Gastrocnemius medialis (tissue), 4 donors: ENCODE data around the gene BCAS4. TPM values are rescaled to one million over a fixed set of nuclear protein-coding genes. Genes with fewer than 3 reads are reported as not detected.

Experiments
- ATAC-seq, 2 donors: fragments of 150-250 bp; one replicate each; pipeline ENCODE4 v1.9.1; 2016
- DNase-seq, 2 donors: peaks; one replicate each; pipeline ENCODE4 v3.0.0-alpha.2; 2019
- H3K27ac ChIP-seq, 4 donors: fragments of 200-600 bp; sonication (generic); 1 replicate in 1 of 4; 2 replicates in 3 of 4; pipeline ENCODE4 v1.5.1; 2016 to 2018; ENCODE audit warnings: mild to moderate bottlenecking in 2 of 4, moderate library complexity in 1 of 4
- H3K27me3 ChIP-seq, 3 donors: fragments of 200-600 bp; sonication (generic) in 2 of 3; 1 replicate in 1 of 3; 2 replicates in 2 of 3; pipeline versions ENCODE4 v1.5.1 to v1.6.0; 2016 to 2019; ENCODE audit warnings: mild to moderate bottlenecking in 1 of 3, moderate library complexity in 1 of 3
- H3K36me3 ChIP-seq, 2 donors: fragments of 200-600 bp; sonication (generic) in 1 of 2; one replicate each; pipeline ENCODE4 v1.5.1; 2017 to 2018
- H3K4me1 ChIP-seq, 2 donors: fragments of 200-600 bp; sonication (generic) in 1 of 2; one replicate each; pipeline ENCODE4 v1.5.1; 2016 to 2017; ENCODE audit warnings: mild to moderate bottlenecking in 2 of 2
- H3K4me3 ChIP-seq, 4 donors: fragments of 200-600 bp; sonication (generic) in 3 of 4; 1 replicate in 1 of 4; 2 replicates in 3 of 4; pipeline ENCODE4 v1.5.1; 2016 to 2019; ENCODE audit warnings: mild to moderate bottlenecking in 2 of 4
- H3K9me3 ChIP-seq, 3 donors: fragments of 200-600 bp; sonication (generic) in 2 of 3; 1 replicate in 1 of 3; 2 replicates in 2 of 3; pipeline ENCODE4 v1.5.1; 2016 to 2019
- CTCF ChIP-seq, 5 experiments: fragments of 450-650 bp in 3 of 5; fragments of 200-600 bp in 2 of 5; sonication (generic) in 2 of 5; IDR thresholded peaks in 4 of 5; conservative IDR thresholded peaks in 1 of 5; 1 replicate in 4 of 5; 2 replicates in 1 of 5; pipeline ENCODE4 v1.5.1; 2016 to 2019; ENCODE audit warnings: antibody characterized with exemption in 5 of 5, mild to moderate bottlenecking in 3 of 5, moderate library complexity in 3 of 5
- POLR2A ChIP-seq, 2 donors: fragments of 450-650 bp; IDR thresholded peaks; one replicate each; pipeline ENCODE4 v1.6.1; 2017; ENCODE audit warnings: antibody characterized with exemption in 2 of 2, mild to moderate bottlenecking in 2 of 2, moderate library complexity in 2 of 2
- in situ Hi-C, 4 donors: fragments of 200-750 bp; cut with MboI; loops; one replicate each; pipeline versions ENCODE4 v1.15.0 to v1.8.0; 2017; ENCODE audit warnings: low sequenced_read_pairs in 4 of 4
- intact Hi-C: fragments of 100-400 bp; cut with DNase I; formaldehyde crosslinking; loops from one replicate; pipeline ENCODE4 v1.15.1; 2023; ENCODE audit warnings: low total_unique reads
- total RNA-seq, 4 donors: library from RNA; depleted of rRNA; stranded (reverse); fragments of >200 nt; gene quantifications; one replicate each; pipeline versions ENCODE4 v1.1.0 to v1.2.3, GENCODE V29; 2016

Gene BCAS4
- total RNA-seq, 4 donors from 2014 or later, result 0.16 to 2.2 (median 0.51) TPM; not detected in 1

GRCh38 chr20:50802289-50802688, 7.4 kb downstream of the BCAS4 start:
- in situ Hi-C loops, result no loop called here
- ATAC-seq, result no peak
- no peak for TF ChIP-seq CTCF (IDR thresholded peaks at IDR 0.05 in 4 of 5, conservative IDR thresholded peaks at IDR 0.05 in 1 of 5)
- no peak for TF ChIP-seq POLR2A (IDR thresholded peaks at IDR 0.05)
- Histone ChIP-seq H3K9me3 (no peaks in the 10 kb centered on the region), H3K36me3 (no peaks in the 10 kb centered on the region), H3K27me3 (no peaks in the 10 kb centered on the region), H3K4me1 (no peaks in the 10 kb centered on the region), H3K4me3 (no peak overlapping the region), H3K27ac (no peak overlapping the region)
- intact Hi-C loops, result no loop called here
- DNase-seq, result no peak

GRCh38 chr20:50804437-50805348, 9.8 kb downstream of the BCAS4 start:
- Histone ChIP-seq H3K36me3 (no peaks in the 10 kb centered on the region), H3K4me1 (no peaks in the 10 kb centered on the region), H3K27me3 (no peaks in the 10 kb centered on the region), H3K9me3 (no peaks in the 10 kb centered on the region), H3K27ac (no peak overlapping the region), H3K4me3 (no peak overlapping the region)
- DNase-seq (no peak), ATAC-seq (no peak)
- no peak for TF ChIP-seq POLR2A (IDR thresholded peaks at IDR 0.05)
- no peak for TF ChIP-seq CTCF (IDR thresholded peaks at IDR 0.05 in 4 of 5, conservative IDR thresholded peaks at IDR 0.05 in 1 of 5)
- in situ Hi-C loops, result no loop called here
- intact Hi-C loops, result no loop called here

- no peak for TF ChIP-seq CTCF (IDR thresholded peaks at IDR 0.05 in 4 of 5, conservative IDR thresholded peaks at IDR 0.05 in 1 of 5)
- TF ChIP-seq POLR2A (IDR thresholded peaks at IDR 0.05), result no peak
- H3K9me3 ChIP-seq, result no peaks in the 10 kb centered on the region
- intact Hi-C loops, result no loop called here
- no peaks in the 10 kb centered on the region for H3K36me3 ChIP-seq
- ATAC-seq (no peak), DNase-seq (no peak)
- H3K27ac ChIP-seq, result no peak overlapping the region
- no peaks in the 10 kb centered on the region for H3K4me1 ChIP-seq
- in situ Hi-C loops, result no loop called here
- H3K27me3 ChIP-seq, result no peaks in the 10 kb centered on the region
- H3K4me3 ChIP-seq, result no peak overlapping the region
Measured at GRCh38 chr20:50805349-50805684, 10.5 kb downstream of the BCAS4 start.

GRCh38 chr20:50806126-50806768, 11.4 kb downstream of the BCAS4 start:
- no peak for DNase-seq
- Histone ChIP-seq H3K27ac (no peak overlapping the region), H3K36me3 (no peaks in the 10 kb centered on the region), H3K4me1 (no peaks in the 10 kb centered on the region), H3K27me3 (no peaks in the 10 kb centered on the region), H3K9me3 (no peaks in the 10 kb centered on the region), H3K4me3 (no peak overlapping the region)
- no peak for TF ChIP-seq CTCF (IDR thresholded peaks at IDR 0.05 in 4 of 5, conservative IDR thresholded peaks at IDR 0.05 in 1 of 5)
- no peak for TF ChIP-seq POLR2A (IDR thresholded peaks at IDR 0.05)
- in situ Hi-C loops, result no loop called here
- no peak for ATAC-seq
- intact Hi-C loops, result no loop called here
